Suprapubic skin (tissue), 3 donors: ENCODE data around the gene CACNA1G.

Experiments
- CTCF ChIP-seq, 2 donors: fragments of 200-600 bp in 1 of 2; fragments of 450-650 bp in 1 of 2; sonication (generic) in 1 of 2; IDR thresholded peaks; one replicate each; pipeline ENCODE4 v1.5.1; 2016 to 2019; ENCODE audit warnings: antibody characterized with exemption in 2 of 2, mild to moderate bottlenecking in 1 of 2, moderate library complexity in 1 of 2
- POLR2A ChIP-seq, 2 donors: fragments of 450-650 bp; IDR thresholded peaks; one replicate each; pipeline ENCODE4 v1.6.1; 2017; ENCODE audit warnings: antibody characterized with exemption in 2 of 2, mild to moderate bottlenecking in 2 of 2, moderate library complexity in 2 of 2

- no peak for TF ChIP-seq POLR2A (IDR thresholded peaks at IDR 0.05)
- TF ChIP-seq CTCF (IDR thresholded peaks at IDR 0.05): no peak
These were observed 8.6 kb upstream of the CACNA1G start for GRCh38 chr17:50551884-50552283.
